ENCODE data around the gene RPS15A. TPM values are rescaled to one million over a fixed set of nuclear protein-coding genes. Genes with fewer than 3 reads are reported as not detected.
"Not testable (repeated sequence)": the region's sequence is repeated elsewhere in the genome, so short reads cannot be mapped to it uniquely, and the experiment has no call there.

RPS15A gene
- total RNA-seq, 1 donor = 3,138 TPM

DNA sequence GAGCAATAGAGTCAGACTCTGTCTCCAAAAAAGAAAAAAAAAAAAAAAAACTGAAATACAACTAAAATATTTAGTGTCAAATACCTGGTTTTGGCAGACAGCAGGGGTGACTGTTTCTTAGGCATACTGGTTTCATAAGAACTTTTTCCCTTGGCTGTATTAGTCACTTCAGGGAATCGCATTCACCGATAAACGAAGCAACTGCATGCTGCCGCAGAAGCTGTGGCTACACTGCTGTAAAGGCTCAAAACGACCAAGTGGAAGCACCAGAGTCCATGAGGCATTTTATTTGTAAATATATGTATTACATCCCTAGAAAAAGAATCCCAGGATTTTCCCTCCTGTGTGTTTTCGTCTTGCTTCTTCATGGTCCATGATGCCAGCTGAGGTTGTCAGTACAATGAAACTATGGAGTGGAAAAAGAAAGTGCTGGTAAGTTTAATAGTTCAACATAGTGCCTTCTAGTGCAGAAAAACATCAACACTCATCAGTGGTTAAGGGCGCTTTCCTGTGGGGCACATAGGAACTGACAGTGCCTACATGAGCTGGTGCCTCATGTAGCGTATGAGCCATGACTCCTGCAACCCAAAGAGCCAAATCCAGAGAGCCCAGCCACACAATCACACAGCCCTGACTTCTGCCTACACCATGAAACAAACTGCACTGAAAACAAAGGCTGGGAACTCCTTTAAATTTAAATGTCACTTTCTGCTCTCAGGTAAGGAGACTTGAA, 7.3 kb downstream of the RPS15A start:
- Histone ChIP-seq H3K27me3 (ENCODE audit: insufficient read depth, low read length) (no peaks in the 10 kb centered on the region), H3K4me3 (ENCODE audit: low read length) (no peak overlapping the region), H3K4me1 (ENCODE audit: insufficient read depth, low read length) (peaks cover 36% of the 10 kb centered on the region), H3K9me3 (ENCODE audit: low read depth, low read length) (no peaks in the 10 kb centered on the region)

GRCh38 chr16:18781232-18781631, 8.9 kb downstream of the RPS15A start:
- H3K4me3 ChIP-seq (ENCODE audit: low read length); H3K27me3 ChIP-seq (ENCODE audit: insufficient read depth, low read length); H3K9me3 ChIP-seq (ENCODE audit: low read depth, low read length): not testable (repeated sequence)
- H3K4me1 ChIP-seq (ENCODE audit: insufficient read depth, low read length) = peaks cover 20% of the 10 kb centered on the region

- not testable (repeated sequence) for H3K4me3 ChIP-seq (ENCODE audit: low read length); H3K9me3 ChIP-seq (ENCODE audit: low read depth, low read length); H3K27me3 ChIP-seq (ENCODE audit: insufficient read depth, low read length)
- H3K4me1 ChIP-seq (ENCODE audit: insufficient read depth, low read length) = peaks cover 13% of the 10 kb centered on the region
Observed at GRCh38 chr16:18780460-18781026, 9.6 kb downstream of the RPS15A start.

GRCh38 chr16:18777664-18778063, 12.5 kb downstream of the RPS15A start:
- not testable (repeated sequence) for H3K4me3 ChIP-seq (ENCODE audit: low read length); H3K4me1 ChIP-seq (ENCODE audit: insufficient read depth, low read length); H3K9me3 ChIP-seq (ENCODE audit: low read depth, low read length)

GRCh38 chr16:18776334-18776733, 13.8 kb downstream of the RPS15A start:
- not testable (repeated sequence) for H3K9me3 ChIP-seq (ENCODE audit: low read depth, low read length); H3K27me3 ChIP-seq (ENCODE audit: insufficient read depth, low read length); H3K4me1 ChIP-seq (ENCODE audit: insufficient read depth, low read length); H3K4me3 ChIP-seq (ENCODE audit: low read length)

More at GRCh38 chr16:18777664-18778063, 12.5 kb downstream of the RPS15A start:
- H3K27me3 ChIP-seq (ENCODE audit: insufficient read depth, low read length) = not testable (repeated sequence)

- H3K27me3 ChIP-seq (ENCODE audit: insufficient read depth, low read length) = not testable (repeated sequence)
Observed at GRCh38 chr16:18774651-18775050, 15.5 kb downstream of the RPS15A start.

DNA sequence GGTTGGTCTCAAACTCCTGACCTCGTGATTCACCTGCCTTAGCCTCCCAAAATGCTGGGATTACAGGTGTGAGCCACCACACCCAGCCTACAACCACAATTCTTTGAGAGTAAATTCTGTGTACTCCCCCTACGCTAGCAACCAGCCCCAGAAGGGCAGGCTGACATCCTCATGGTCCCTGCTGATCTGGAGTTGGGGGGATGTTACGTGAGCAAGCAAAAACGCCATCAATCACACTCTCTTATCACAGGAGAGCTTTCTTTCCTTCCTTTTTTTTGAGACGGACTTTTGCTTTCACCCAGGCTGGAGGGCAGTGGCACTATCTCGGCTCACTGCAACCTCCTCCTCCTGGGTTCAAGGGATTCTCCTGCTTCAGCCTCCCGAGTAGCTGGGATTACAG, 18.0 kb downstream of the RPS15A start:
- H3K27me3 ChIP-seq (ENCODE audit: insufficient read depth, low read length); H3K9me3 ChIP-seq (ENCODE audit: low read depth, low read length); H3K4me1 ChIP-seq (ENCODE audit: insufficient read depth, low read length); H3K4me3 ChIP-seq (ENCODE audit: low read length): not testable (repeated sequence)

More at GRCh38 chr16:18774651-18775050, 15.5 kb downstream of the RPS15A start:
- not testable (repeated sequence) for H3K4me1 ChIP-seq (ENCODE audit: insufficient read depth, low read length); H3K9me3 ChIP-seq (ENCODE audit: low read depth, low read length); H3K4me3 ChIP-seq (ENCODE audit: low read length)

- H3K4me1 ChIP-seq (ENCODE audit: insufficient read depth, low read length); H3K9me3 ChIP-seq (ENCODE audit: low read depth, low read length): not testable (repeated sequence)
Observed at GRCh38 chr16:18770336-18770962, 19.7 kb downstream of the RPS15A start.

GRCh38 chr16:18767217-18767616, 22.9 kb downstream of the RPS15A start:
- H3K4me1 ChIP-seq (ENCODE audit: insufficient read depth, low read length); H3K9me3 ChIP-seq (ENCODE audit: low read depth, low read length); H3K27me3 ChIP-seq (ENCODE audit: insufficient read depth, low read length); H3K4me3 ChIP-seq (ENCODE audit: low read length): not testable (repeated sequence)

More at GRCh38 chr16:18770336-18770962, 19.7 kb downstream of the RPS15A start:
- not testable (repeated sequence) for H3K27me3 ChIP-seq (ENCODE audit: insufficient read depth, low read length); H3K4me3 ChIP-seq (ENCODE audit: low read length)

GRCh38 chr16:18762713-18763112, 27.4 kb downstream of the RPS15A start:
- H3K9me3 ChIP-seq (ENCODE audit: low read depth, low read length); H3K4me1 ChIP-seq (ENCODE audit: insufficient read depth, low read length); H3K27me3 ChIP-seq (ENCODE audit: insufficient read depth, low read length); H3K4me3 ChIP-seq (ENCODE audit: low read length): not testable (repeated sequence)

GRCh38 chr16:18759598-18760520, 30.3 kb downstream of the RPS15A start:
- not testable (repeated sequence) for H3K4me3 ChIP-seq (ENCODE audit: low read length); H3K27me3 ChIP-seq (ENCODE audit: insufficient read depth, low read length); H3K9me3 ChIP-seq (ENCODE audit: low read depth, low read length); H3K4me1 ChIP-seq (ENCODE audit: insufficient read depth, low read length)

DNA sequence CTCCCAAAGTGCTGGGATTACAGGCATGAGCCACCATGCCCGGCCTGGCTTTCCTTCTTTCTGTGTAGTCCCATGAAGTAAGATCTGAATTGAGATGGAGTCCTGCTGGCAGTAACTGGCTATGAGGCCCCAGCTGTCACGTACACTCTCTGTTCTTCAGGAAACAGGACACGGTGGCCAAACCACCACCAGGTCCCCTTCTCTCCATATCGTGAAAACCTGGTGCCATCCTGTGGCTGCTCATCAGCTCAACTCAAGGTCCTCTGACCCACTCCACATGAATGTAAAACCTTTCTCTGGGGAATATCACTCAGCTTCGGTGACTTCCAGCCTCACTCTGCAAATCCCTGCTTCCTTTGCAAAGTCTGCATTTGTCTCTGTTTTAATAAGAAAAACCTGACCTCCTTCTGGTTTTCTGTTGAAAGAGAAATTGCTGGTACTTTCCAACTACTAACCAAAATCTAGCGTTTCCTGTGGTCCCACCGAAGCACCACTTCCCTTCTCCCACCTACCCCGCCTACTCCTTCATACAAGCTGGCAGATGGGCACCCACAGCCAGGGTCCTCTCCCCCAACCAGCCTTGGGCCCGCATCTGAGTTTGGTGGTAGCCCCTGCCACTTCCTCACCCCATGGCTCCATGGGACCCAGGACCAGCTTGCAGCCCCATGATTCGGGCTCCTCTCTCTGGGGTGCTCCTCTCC, 32.0 kb downstream of the RPS15A start:
- H3K4me1 ChIP-seq (ENCODE audit: insufficient read depth, low read length); H3K27me3 ChIP-seq (ENCODE audit: insufficient read depth, low read length); H3K4me3 ChIP-seq (ENCODE audit: low read length); H3K9me3 ChIP-seq (ENCODE audit: low read depth, low read length): not testable (repeated sequence)

GRCh38 chr16:18756639-18757038, 33.5 kb downstream of the RPS15A start:
- H3K4me3 ChIP-seq (ENCODE audit: low read length); H3K9me3 ChIP-seq (ENCODE audit: low read depth, low read length); H3K4me1 ChIP-seq (ENCODE audit: insufficient read depth, low read length); H3K27me3 ChIP-seq (ENCODE audit: insufficient read depth, low read length): not testable (repeated sequence)

- H3K4me1 ChIP-seq (ENCODE audit: insufficient read depth, low read length); H3K4me3 ChIP-seq (ENCODE audit: low read length): not testable (repeated sequence)
Observed at GRCh38 chr16:18742870-18743269, 47.3 kb downstream of the RPS15A start.

DNA sequence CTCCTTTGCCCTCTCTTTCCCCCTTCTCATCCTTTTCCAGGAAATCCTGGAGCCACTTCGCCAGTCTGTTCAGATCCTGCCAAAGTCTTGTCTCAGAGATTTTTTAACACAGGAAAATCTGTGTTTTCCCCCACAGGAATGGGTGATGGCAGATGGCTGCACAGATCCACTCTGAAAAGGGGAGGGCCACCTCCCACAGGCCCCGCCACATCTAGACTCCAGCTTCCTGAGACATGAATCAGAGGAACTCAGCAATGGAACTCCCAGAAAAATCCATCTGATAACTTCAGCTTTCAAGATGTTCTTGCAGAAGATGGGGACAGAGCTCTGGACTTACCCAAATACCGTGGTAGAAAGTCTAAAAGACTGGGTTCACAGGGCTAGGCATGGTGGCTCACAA, 50.1 kb downstream of the RPS15A start:
- H3K4me3 ChIP-seq (ENCODE audit: low read length); H3K9me3 ChIP-seq (ENCODE audit: low read depth, low read length); H3K4me1 ChIP-seq (ENCODE audit: insufficient read depth, low read length); H3K27me3 ChIP-seq (ENCODE audit: insufficient read depth, low read length): not testable (repeated sequence)

More at GRCh38 chr16:18742870-18743269, 47.3 kb downstream of the RPS15A start:
- H3K27me3 ChIP-seq (ENCODE audit: insufficient read depth, low read length); H3K9me3 ChIP-seq (ENCODE audit: low read depth, low read length): not testable (repeated sequence)
